ENCODE data around the gene MEGF10. TPM values are rescaled to one million over a fixed set of nuclear protein-coding genes. Genes with fewer than 3 reads are reported as not detected.

Gene MEGF10
- total RNA-seq, 1 experiment from 2014 or later: not detected

DNA sequence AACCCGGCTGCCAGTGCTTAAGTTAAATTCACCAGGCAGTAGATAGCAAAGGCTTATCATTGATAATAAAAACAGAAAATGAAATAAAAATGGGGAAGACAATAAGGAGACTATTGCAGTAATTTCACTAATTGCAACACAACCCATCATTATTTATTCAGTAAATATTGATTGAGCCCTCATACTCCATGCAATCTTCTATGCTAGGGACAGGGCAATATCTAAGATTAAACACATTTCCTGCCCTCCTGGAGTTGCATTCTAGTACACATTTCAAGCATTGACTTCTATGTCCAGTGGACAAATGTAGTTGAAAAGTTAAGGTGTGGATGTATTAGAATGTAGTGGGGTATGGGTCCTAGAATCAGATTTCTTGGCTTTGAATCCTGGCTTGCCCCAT lies 12.8 kb downstream of the MEGF10 start:
- intact Hi-C loops (cut with micrococcal nuclease; ENCODE audit: unreplicated experiment): no loop called here
- Histone ChIP-seq H3K36me3 (ENCODE audit: low read depth) (no peaks in the 10 kb centered on the region), H3K4me2 (no peak overlapping the region), H3K4me1 (replicated peaks; ENCODE audit: insufficient read depth) (no peaks in the 10 kb centered on the region), H3K27me3 (ENCODE audit: insufficient read depth, low read depth) (no peaks in the 10 kb centered on the region), H4K20me1 (ENCODE audit: insufficient read depth) (no peaks in the 10 kb centered on the region), H2AFZ (no peak overlapping the region), H3K79me2 (ENCODE audit: low read depth) (no peaks in the 10 kb centered on the region), H3K9me3 (ENCODE audit: insufficient read depth, low read depth) (no peaks in the 10 kb centered on the region), H3K27ac (no peak overlapping the region), H3F3A (ENCODE audit: insufficient read depth, low read depth) (no peaks in the 10 kb centered on the region), H3K4me3 (no peak overlapping the region), H3K9me2 (ENCODE audit: insufficient read depth) (no peaks in the 10 kb centered on the region)
- no TSS peak for BruUV-seq (replicated peaks)
- no peak for DNase-seq
- TF ChIP-seq, protein P1, sequence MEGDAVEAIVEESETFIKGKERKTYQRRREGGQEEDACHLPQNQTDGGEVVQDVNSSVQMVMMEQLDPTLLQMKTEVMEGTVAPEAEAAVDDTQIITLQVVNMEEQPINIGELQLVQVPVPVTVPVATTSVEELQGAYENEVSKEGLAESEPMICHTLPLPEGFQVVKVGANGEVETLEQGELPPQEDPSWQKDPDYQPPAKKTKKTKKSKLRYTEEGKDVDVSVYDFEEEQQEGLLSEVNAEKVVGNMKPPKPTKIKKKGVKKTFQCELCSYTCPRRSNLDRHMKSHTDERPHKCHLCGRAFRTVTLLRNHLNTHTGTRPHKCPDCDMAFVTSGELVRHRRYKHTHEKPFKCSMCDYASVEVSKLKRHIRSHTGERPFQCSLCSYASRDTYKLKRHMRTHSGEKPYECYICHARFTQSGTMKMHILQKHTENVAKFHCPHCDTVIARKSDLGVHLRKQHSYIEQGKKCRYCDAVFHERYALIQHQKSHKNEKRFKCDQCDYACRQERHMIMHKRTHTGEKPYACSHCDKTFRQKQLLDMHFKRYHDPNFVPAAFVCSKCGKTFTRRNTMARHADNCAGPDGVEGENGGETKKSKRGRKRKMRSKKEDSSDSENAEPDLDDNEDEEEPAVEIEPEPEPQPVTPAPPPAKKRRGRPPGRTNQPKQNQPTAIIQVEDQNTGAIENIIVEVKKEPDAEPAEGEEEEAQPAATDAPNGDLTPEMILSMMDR (conservative IDR thresholded peaks at IDR 0.05): no peak
- no peak for TF ChIP-seq EZH2 (IDR thresholded peaks at IDR 0.05; ENCODE audit: low read depth)
- POLR2A ChIA-PET (ENCODE audit: unreplicated experiment): no interaction called here
- CTCF ChIA-PET: no interaction called here

DNA sequence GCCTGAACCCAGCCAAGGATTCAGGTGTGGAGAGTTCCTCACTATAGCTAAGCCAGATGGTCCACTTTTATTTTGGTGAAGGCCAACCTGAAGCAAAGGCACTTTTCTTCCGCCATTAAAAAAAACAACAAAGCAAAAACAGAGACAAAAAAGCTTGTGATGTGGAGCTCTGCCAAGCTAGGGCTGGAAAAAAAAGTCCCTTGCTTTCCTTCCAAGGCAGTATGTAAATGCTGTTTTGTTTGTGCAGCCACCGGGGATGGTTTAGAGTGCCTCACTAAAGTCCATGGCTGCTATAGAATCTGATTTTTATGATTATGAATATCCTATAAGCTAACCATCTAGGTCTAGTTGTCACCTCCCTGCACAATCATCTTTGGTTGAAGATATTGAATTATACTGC lies 14.9 kb downstream of the MEGF10 start:
- intact Hi-C loops (cut with micrococcal nuclease; ENCODE audit: unreplicated experiment): no loop called here
- H3K27me3 ChIP-seq (ENCODE audit: insufficient read depth, low read depth): no peaks in the 10 kb centered on the region
- CTCF ChIA-PET: no interaction called here
- H3K9me3 ChIP-seq (ENCODE audit: insufficient read depth, low read depth): no peaks in the 10 kb centered on the region
- H3F3A ChIP-seq (ENCODE audit: insufficient read depth, low read depth): no peaks in the 10 kb centered on the region
- no TSS peak for BruUV-seq (replicated peaks)
- H3K9me2 ChIP-seq (ENCODE audit: insufficient read depth): no peaks in the 10 kb centered on the region; the same call in 1 of the 2 replicates
- H3K36me3 ChIP-seq (ENCODE audit: low read depth): no peaks in the 10 kb centered on the region
- no peaks in the 10 kb centered on the region for H4K20me1 ChIP-seq (ENCODE audit: insufficient read depth)
- DNase-seq: no peak
- H3K4me3 ChIP-seq: no peak overlapping the region
- TF ChIP-seq, protein P1 (conservative IDR thresholded peaks at IDR 0.05): no peak
- TF ChIP-seq EZH2 (IDR thresholded peaks at IDR 0.05; ENCODE audit: low read depth): no peak
- POLR2A ChIA-PET (ENCODE audit: unreplicated experiment): no interaction called here
- no peak overlapping the region for H2AFZ ChIP-seq
- H3K79me2 ChIP-seq (ENCODE audit: low read depth): no peaks in the 10 kb centered on the region
- no peak overlapping the region for H3K27ac ChIP-seq
- no peaks in the 10 kb centered on the region for H3K4me1 ChIP-seq (replicated peaks; ENCODE audit: insufficient read depth)
- H3K4me2 ChIP-seq: no peak overlapping the region

DNA sequence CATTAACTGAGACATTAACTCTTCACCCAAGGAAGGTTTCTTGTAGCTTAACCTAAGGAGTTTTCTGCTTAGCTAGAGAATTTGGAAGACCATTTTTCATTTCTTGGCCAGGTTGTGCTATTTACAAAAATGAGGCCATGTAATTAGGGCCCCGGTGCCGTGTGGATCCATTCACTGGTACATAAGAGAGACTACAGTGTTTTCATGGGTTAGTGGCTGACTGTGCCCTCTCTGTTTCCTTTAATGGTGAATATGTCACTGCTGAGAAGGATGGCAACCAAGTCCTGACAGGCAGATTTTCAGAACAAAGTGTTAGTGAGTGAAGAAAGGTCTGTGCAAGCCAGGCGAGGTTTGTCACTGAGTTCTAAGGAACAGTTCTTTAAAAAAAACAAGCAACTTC lies 15.4 kb downstream of the MEGF10 start:
- Histone ChIP-seq H2AFZ (no peak overlapping the region), H3K79me2 (ENCODE audit: low read depth) (no peaks in the 10 kb centered on the region), H3K4me1 (replicated peaks; ENCODE audit: insufficient read depth) (no peaks in the 10 kb centered on the region), H3K36me3 (ENCODE audit: low read depth) (no peaks in the 10 kb centered on the region), H3K9me3 (ENCODE audit: insufficient read depth, low read depth) (no peaks in the 10 kb centered on the region), H3K9me2 (ENCODE audit: insufficient read depth) (no peaks in the 10 kb centered on the region; the same call in 1 of the 2 replicates), H4K20me1 (ENCODE audit: insufficient read depth) (no peaks in the 10 kb centered on the region), H3F3A (ENCODE audit: insufficient read depth, low read depth) (no peaks in the 10 kb centered on the region), H3K4me3 (no peak overlapping the region), H3K27me3 (ENCODE audit: insufficient read depth, low read depth) (no peaks in the 10 kb centered on the region), H3K4me2 (no peak overlapping the region), H3K27ac (no peak overlapping the region)
- intact Hi-C loops (cut with micrococcal nuclease; ENCODE audit: unreplicated experiment): no loop called here
- BruUV-seq (replicated peaks): no TSS peak
- no peak for TF ChIP-seq EZH2 (IDR thresholded peaks at IDR 0.05; ENCODE audit: low read depth)
- TF ChIP-seq, protein P1 (conservative IDR thresholded peaks at IDR 0.05): no peak
- DNase-seq: no peak
- ChIA-PET POLR2A (ENCODE audit: unreplicated experiment) (no interaction called here), CTCF (no interaction called here)

Data from PC-9 (cell line).